DMS53 treated with DMSO at 0.1 percent for 48 hours (cell line): ENCODE results near the gene HNRNPA0.

Source experiments
- DNase-seq: peaks from one replicate; lab custom pipeline; 2025; ENCODE audit not compliant: unreplicated experiment; lab: John Stamatoyannopoulos, UW

The HNRNPA0 gene

DNA sequence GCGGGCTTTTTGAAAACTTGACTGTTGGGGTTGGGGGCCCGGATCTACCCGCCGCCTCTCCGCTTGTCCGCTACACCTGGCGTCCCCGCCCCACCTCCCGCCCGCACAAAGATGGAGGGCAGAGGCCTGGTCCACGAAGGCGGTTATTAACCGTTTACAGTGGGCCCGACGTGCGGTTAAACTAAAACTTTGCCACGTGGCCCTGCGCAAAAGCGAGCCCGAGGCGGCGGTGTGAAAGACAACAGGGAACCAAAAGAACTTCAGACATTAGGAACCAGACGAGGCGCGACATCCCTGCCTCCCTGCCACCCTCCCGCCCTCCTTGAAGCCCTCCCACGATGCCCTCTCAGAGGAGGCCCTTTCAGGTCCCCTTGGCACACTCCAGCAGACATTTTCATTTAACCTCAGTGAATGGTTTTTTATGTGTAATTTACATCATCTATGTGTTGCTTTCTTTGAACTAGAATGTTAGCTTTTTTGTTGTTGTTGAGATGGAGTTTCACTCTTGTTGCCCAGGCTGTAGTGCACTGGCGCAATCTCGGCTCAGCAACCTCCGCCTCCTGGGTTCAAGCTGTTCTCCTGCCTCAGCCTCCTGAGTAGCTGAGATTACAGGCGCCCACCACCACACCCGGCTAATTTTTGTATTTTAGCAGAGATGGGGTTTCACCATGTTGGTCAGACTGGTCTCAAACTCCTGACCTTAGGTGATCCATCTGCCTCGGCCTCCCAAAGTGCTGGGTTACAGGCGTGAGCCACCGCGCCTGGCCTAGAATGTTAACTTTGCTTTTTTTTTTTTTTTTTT is 999 bp upstream of the HNRNPA0 start:
- no peak for DNase-seq

GRCh38 chr5:137753691-137754187 is 424 bp downstream of the HNRNPA0 start:
- no peak for DNase-seq

- DNase-seq, result no peak
Measured at GRCh38 chr5:137752905-137753690, 1.1 kb downstream of the HNRNPA0 start.

DNA sequence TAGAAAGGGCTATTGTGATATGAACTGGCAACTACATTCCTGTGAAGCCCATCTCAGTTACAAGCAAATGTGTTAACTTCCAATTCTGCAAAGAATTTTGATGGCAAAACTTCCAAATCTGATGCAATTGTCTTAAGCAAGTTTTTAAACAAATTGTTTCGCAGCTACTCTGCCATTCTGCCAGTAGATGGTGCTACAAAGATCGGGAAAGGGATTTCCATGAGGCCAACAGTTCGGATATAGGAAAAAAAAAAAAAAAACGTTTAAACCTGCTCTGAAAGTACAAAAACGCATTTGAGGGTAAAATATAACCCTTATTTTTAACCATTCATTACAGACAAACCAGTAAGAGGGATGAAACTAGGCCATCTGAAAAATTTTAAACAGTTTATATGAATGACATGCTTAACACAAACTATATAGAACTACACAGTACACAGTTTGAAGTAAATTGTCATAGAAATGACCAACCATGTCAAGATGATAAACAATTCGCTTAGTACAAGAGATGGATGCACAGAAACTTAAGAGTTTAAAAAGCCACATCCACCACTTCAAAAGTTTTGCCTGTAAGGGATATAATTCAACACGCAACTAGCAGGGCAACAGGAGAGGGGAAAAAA is 2.2 kb downstream of the HNRNPA0 start:
- DNase-seq, result peak; percentile 60

DNA sequence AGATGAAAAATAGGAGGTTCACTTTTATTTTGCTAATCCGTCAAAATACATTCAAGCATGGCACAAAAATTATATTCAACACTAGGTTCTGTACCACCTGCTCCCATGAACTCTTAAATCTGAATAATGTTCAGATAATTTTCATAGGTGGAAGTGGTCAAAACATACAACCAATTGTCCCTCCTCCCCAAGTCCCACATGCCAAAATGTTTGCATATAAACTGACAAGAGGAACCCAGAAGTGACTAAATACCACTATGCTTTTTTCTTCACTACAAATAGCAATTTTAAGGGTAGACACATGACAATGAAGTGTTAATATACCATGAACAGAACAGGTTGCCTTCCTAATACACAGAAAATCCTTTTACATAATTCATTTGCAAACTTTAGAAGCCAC is 3.7 kb downstream of the HNRNPA0 start:
- no peak for DNase-seq

DNA sequence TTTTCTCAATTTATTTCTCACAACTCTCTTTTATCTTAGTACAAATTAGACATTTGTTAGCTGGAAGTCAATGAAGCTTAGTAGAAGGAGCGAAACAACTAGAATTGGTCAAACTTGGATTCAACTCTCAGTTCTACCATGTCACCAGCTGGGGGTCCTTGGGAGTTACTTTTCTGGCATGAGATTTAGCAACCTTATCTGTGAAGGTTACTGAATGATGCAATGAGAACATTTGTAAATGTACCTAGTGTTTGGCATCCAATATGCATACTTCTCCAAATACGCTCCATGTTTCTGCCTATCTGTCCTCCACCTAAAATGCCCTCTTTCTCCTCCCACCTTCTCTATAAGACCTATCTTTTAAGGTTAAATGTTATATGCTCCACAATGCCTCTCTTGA is 6.3 kb downstream of the HNRNPA0 start:
- DNase-seq, result no peak

DNA sequence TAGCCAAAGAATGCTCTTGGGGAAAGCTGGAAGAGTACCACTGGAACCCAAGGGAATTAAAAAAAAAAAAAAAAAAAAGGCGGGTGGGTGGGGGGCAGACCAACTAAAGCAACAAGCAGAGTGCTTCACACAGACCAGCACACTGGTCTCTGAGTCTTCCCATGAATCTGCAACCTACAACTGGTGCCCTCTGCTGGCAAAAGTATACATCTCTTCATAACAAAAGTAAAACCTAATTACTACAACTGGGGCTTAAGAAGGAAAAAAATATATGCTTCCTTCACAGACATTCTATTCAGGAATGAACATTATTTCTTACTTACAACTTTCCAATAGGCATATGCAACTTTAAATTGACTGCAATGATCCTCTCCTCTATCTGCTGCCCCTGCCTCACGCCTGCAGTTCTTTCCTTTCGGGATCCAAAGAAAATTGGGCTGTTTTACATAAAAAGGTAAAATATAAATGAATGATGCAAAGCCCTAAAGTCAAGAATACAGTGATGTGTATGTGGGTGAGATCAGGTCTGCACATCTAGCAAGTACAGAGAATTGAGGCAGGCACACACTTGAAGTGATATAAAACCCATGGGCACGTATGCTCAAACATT is 11.0 kb downstream of the HNRNPA0 start:
- peak; percentile 68 for DNase-seq

DNA sequence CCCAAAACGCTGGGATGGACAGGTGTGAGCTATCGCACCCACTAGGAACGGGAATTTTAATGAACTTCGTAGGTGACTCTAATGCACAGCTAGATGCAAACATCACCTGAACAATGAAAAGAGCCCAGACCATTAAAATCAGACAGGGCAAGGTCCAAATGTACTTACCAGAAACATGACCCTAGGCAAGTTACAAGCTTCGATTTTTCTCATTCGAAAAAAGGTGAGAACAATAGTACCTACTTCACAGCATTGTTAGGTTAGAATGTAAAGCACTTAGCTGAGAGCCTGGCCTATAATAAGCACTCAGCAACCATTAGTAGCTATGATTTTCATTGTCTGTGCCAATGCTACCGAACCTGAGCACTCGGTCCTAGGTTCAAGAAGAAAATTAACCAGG is 12.4 kb downstream of the HNRNPA0 start:
- no peak for DNase-seq

- DNase-seq, result no peak
Measured at GRCh38 chr5:137739737-137740136, 14.4 kb downstream of the HNRNPA0 start.

- no peak for DNase-seq
Measured at GRCh38 chr5:137738947-137739346, 15.2 kb downstream of the HNRNPA0 start.

- DNase-seq, result no peak
Measured at GRCh38 chr5:137737349-137738131, 16.6 kb downstream of the HNRNPA0 start.

- DNase-seq, result no peak
Measured at GRCh38 chr5:137736496-137736895, 17.7 kb downstream of the HNRNPA0 start.

- peak; percentile 60 for DNase-seq
Measured at GRCh38 chr5:137735555-137736284, 18.4 kb downstream of the HNRNPA0 start, which contains the start of gene KLHL3. KLHL3 (minus strand) TSS chr5:137736089; CDS start chr5:137735646, 443 bp downstream.

DNA sequence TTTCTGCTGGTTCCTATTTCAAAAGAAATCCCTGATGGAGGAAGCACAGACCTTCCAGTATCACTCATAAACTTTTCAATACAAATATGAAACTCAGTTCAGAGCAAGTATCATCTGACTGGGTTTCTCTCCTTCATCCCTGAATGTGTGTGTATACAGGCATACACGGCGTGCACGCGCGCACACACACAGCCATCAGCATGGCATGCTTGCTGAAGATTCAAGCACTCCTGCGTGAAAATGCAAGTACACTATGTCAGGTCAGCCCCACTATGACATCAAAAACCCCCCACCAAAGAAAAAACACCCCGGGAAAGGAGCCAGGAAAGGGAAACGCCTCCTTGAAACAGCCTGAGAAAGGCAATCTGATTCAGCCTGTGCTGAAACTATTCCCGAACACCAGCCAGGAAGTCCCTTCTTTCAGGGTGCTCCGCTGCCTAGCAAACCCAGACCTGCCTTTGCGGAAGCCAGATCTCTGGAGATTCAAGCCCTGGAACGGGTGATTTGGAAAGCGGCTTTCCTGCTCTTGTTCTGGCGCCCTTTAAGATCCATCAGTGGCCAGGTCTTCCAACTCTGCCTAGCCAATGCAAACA is 19.1 kb downstream of the HNRNPA0 start:
- DNase-seq, result peak; percentile 48

DNA sequence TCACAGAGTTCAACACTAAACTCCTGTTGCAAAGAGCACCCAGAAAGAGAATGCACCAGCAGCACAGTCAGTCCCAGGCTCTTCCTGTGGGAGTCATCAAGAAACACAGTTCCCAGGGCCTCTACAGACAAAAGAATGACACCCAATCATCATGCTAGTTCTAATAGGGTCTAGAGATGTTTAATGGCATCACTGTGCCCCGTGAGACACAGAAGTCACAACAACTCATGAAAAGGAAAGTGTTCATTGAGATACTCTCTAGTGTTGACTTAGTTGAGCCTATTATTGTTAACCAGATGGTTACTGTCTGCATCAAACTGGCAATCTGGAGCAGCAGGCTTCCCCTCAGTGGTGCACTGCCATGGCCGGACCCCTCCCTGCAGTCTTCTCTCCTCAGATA is 19.8 kb downstream of the HNRNPA0 start:
- peak; percentile 74 for DNase-seq

GRCh38 chr5:137733922-137734321 is 20.2 kb downstream of the HNRNPA0 start:
- DNase-seq, result no peak

DNA sequence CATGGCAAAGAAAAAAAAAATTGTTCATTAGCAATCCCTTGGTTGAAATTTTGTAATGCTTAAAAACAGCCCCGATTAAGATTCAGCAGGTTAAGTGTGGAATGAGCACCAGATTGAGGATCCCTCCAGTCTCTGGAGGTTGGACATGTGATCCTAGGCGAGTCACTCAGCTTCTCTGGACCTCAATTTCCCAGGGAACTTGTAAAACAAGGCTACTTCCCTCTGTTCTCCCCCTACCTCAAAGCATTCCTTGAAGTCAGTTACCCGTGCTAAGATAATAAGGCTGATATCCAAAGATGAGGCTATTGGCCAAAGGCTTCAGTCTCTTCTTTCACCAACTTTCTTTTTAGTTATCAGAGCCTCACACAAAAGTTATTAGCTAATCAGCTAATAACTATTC is 21.2 kb downstream of the HNRNPA0 start:
- no peak for DNase-seq

- DNase-seq, result no peak
Measured at GRCh38 chr5:137731176-137731575, 23.0 kb downstream of the HNRNPA0 start.

DNA sequence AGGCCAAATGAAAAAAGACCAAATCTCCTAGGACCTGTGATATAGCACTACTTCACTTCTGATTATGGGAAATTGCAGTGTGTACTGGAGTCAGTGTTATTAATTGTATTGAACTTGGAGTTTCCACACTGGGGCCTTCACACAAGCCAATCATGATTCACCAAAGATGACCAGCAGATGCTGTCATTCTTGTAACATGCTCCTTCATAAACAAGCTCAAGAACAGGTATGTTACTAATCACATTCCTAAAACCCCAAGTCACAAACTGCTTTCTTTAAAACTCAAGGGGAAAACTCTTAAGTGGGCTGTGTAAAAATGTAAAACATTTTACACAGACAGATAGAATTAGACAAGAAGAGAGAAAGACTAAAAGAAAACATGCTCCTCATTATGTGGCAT is 23.8 kb downstream of the HNRNPA0 start:
- DNase-seq, result no peak
